Measurements from ENCODE around the gene SAMD4A.

Gene SAMD4A

DNA sequence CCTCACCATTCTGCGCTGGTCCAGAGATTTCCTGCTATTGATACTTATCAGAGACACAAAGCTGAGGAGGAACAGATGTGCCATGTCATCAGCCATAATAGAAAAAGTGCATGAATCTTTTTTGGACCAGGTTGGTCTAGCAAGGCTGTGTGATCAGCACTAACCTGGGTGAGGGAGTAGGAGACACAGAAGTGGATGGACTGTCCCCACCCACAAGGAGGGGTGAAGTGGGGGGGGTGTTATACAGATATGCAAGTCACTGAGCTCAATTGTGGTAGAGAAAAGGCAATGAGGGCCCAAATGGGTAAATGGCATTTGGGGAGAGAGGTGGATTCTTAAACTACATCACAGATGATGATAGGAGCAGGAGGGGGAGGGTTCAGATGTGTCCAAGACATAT is 123.0 kb downstream of the SAMD4A start:
- no peak for DNase-seq (ENCODE audit: extremely low read depth, low read depth)
- TF ChIP-seq, protein P1, sequence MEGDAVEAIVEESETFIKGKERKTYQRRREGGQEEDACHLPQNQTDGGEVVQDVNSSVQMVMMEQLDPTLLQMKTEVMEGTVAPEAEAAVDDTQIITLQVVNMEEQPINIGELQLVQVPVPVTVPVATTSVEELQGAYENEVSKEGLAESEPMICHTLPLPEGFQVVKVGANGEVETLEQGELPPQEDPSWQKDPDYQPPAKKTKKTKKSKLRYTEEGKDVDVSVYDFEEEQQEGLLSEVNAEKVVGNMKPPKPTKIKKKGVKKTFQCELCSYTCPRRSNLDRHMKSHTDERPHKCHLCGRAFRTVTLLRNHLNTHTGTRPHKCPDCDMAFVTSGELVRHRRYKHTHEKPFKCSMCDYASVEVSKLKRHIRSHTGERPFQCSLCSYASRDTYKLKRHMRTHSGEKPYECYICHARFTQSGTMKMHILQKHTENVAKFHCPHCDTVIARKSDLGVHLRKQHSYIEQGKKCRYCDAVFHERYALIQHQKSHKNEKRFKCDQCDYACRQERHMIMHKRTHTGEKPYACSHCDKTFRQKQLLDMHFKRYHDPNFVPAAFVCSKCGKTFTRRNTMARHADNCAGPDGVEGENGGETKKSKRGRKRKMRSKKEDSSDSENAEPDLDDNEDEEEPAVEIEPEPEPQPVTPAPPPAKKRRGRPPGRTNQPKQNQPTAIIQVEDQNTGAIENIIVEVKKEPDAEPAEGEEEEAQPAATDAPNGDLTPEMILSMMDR (IDR thresholded peaks at IDR 0.05; ENCODE audit: low read depth, low read length), result no peak

DNA sequence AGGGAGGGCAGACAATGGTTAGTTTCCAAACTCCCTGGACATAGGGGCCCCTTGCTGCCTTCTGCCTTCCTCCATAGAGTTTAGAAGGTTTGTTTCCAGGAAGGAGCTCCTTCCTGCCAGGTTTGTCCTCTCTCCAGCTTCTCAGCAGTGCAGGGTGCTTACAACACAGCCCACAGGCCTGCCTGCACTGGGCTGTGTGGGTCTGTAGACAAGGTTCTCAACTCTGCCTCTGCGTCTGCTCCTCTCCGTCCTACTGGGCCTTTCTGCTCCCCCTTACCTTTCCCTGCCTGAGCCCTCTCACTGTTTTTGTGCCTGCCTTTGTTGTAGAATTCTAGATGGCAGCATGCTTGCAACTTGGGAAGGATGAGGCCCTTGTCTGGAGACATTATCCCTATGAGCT is 124.0 kb downstream of the SAMD4A start:
- TF ChIP-seq, protein P1 (IDR thresholded peaks at IDR 0.05; ENCODE audit: low read depth, low read length), result no peak
- DNase-seq (ENCODE audit: extremely low read depth, low read depth), result no peak

DNA sequence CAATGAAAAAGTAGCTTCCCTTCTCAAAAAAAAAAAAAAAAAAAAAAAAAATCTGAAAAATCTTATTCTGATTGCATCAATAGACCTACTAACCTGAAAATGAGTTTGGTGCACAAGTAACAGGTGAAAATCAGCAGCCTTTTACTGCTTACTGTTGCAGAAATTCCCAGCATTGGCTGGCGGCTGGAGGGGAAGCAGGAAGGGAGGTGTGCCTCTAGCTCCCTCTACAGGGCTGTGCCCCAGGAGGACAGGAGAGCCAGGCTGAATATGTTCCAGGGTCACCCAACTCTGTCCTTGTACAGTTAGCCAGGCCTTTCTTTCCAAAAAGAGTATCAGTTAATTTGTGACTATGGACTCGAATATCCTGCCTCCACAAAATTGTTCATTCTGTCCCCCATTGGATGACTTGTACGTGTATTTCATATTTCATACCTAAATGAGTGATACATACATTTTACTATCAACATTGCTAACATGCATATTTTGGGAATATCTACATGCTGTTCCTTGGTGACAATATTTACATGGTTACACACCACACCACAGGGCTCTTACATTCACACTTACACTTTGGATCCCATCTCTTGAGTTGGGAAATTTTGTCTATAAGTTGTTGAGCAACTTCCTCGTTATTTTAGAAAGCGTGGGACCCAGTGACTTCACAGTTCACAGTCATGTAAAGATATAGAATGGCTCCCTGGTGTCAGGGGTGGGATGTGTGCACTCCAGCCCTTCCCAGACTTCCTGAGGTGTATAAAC is 124.8 kb downstream of the SAMD4A start:
- no peak for DNase-seq (ENCODE audit: extremely low read depth, low read depth)

DNA sequence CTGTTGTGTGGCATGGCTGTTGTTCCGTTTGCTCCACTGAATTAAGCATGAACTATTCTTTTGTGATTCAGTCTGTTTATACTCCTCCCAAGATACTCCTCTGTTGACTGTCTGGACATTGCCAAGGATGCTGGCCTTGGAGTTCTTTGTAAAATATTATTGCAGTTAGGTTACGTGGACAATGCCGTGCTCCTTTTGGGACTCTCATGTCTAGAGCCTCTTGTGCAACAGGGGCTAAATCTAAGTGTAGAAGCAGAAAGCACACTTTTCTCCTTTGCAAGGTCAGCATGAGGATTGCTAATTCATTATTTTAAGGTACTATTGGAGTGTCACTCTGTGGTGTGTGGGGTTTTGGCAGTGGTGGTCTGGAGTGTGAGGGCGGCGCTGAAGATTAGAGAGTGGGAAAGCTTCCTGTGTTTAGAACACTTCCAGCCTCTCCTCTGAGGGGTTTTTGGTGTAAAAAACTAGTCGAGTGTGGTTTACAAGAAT is 125.4 kb downstream of the SAMD4A start:
- TF ChIP-seq, protein P1 (IDR thresholded peaks at IDR 0.05; ENCODE audit: low read depth, low read length), result no peak
- DNase-seq (ENCODE audit: extremely low read depth, low read depth), result no peak

More for the DNA sequence above, 124.8 kb downstream of the SAMD4A start:
- TF ChIP-seq, protein P1 (IDR thresholded peaks at IDR 0.05; ENCODE audit: low read depth, low read length), result no peak; the same call in none of the 2 replicates

DNA sequence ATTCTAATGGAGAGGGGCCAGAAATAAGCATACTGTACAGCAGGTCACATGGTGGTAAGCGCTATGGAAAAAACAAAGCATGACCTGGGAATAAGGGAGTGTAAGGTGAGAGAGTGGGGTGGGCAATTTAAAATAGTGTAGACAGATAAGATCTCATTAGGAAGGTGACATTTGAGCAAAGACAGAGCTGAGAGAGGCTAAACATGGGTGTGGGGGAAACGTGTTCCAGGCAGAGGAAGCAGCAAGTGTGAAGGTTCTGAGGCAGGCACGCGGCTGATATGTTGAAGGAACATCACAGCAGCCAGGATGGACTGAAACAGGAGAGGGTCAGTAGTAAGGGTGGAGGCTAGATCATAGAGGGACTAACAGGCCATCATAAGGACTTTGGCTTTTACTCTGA is 126.8 kb downstream of the SAMD4A start:
- DNase-seq (ENCODE audit: extremely low read depth, low read depth), result no peak
- TF ChIP-seq, protein P1 (IDR thresholded peaks at IDR 0.05; ENCODE audit: low read depth, low read length), result no peak

DNA sequence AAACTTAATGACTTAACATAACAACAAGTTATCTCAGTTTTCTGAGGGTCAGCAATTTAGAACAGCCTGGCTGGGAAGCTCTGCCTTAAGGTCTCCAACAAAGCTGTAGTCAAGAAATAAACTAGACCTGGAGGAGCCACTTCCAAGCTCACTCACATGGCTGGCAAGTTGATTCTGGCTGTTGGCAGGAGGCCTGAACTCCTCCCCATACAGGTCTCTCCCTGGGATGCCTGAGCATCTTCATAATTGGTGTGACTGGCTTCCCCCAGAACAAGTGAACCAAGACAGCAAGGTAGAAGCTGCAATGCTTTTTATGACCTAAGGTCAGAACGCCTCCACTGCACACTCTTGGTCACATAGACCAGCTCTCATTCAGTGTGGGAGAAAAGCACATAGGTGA is 128.3 kb downstream of the SAMD4A start:
- DNase-seq (ENCODE audit: extremely low read depth, low read depth), result no peak

DNA sequence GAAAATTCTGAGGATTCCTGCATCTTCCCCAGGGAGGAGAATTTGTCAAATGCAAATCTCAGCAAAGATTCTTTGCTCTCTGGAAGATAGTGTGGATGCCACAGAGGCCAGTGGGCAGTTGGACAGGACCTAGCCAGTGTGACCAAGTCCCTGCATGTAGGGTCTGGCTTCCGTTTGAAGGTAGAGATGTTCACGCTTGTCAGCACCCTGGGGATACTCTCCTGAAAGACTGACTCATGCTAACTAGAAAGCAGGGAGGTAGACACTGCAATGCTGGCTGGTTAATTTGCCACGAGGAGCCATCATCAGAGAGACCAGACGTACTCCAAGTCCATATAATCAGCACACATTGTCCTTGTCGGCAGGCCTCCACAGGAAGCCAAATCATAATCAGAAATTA is 130.1 kb downstream of the SAMD4A start:
- TF ChIP-seq, protein P1 (IDR thresholded peaks at IDR 0.05; ENCODE audit: low read depth, low read length), result no peak

More for the DNA sequence above, 128.3 kb downstream of the SAMD4A start:
- TF ChIP-seq, protein P1 (IDR thresholded peaks at IDR 0.05; ENCODE audit: low read depth, low read length), result no peak

More for the DNA sequence above, 130.1 kb downstream of the SAMD4A start:
- no peak for DNase-seq (ENCODE audit: extremely low read depth, low read depth)
